Stomach (tissue), 19 donors: ENCODE measurements around the gene ZNF646. TPM values are rescaled to one million over a fixed set of nuclear protein-coding genes. Genes with fewer than 3 reads are reported as not detected.

Source experiments
- DNase-seq, 2 donors: peaks; one replicate each; pipeline versions ENCODE4 v3.0.0 to v3.0.0-alpha.2; 2013 to 2019
- H3K27ac ChIP-seq, 5 donors: fragments of 200-600 bp in 4 of 5; sonication (generic) in 4 of 5; one replicate each; pipeline ENCODE4 v1.5.1; 2013 to 2019; ENCODE audit warnings: mild to moderate bottlenecking in 1 of 5, moderate library complexity in 1 of 5
- H3K27me3 ChIP-seq, 3 donors: fragments of 200-600 bp; sonication (generic); one replicate each; pipeline ENCODE4 v1.5.1; 2017 to 2019; ENCODE audit warnings: mixed run types in 1 of 3
- H3K36me3 ChIP-seq, 4 donors: fragments of 200-600 bp; sonication (generic); 1 replicate in 3 of 4; 2 replicates in 1 of 4; pipeline ENCODE4 v1.5.1; 2016 to 2019
- H3K4me1 ChIP-seq, 4 donors: fragments of 200-600 bp; sonication (generic); one replicate each; pipeline ENCODE4 v1.5.1; 2016 to 2019
- H3K4me3 ChIP-seq, 4 donors: fragments of 200-600 bp; sonication (generic) in 3 of 4; one replicate each; pipeline ENCODE4 v1.5.1; 2016 to 2019; ENCODE audit warnings: mild to moderate bottlenecking in 1 of 4
- H3K9me3 ChIP-seq, 4 donors: fragments of 200-600 bp; sonication (generic); one replicate each; pipeline ENCODE4 v1.5.1; 2016 to 2019
- CTCF ChIP-seq, 7 experiments: fragments of 450-650 bp in 4 of 7; fragments of 200-600 bp in 3 of 7; sonication (generic) in 3 of 7; IDR thresholded peaks; one replicate each; pipeline ENCODE4 v1.5.1; 2016 to 2019; ENCODE audit warnings: antibody characterized with exemption in 7 of 7, control low read depth in 2 of 7, mild to moderate bottlenecking in 1 of 7
- EP300 ChIP-seq: sonication (generic); formaldehyde crosslinking; IDR thresholded peaks from one replicate; pipeline ENCODE4 v1.6.1; 2017; ENCODE audit warnings: antibody characterized with exemption
- POLR2A ChIP-seq, 4 donors: fragments of 450-650 bp; IDR thresholded peaks; one replicate each; pipeline ENCODE4 v1.6.1; 2016; ENCODE audit warnings: antibody characterized with exemption in 4 of 4, control low read depth in 2 of 4, mild to moderate bottlenecking in 1 of 4, moderate library complexity in 1 of 4
- POLR2AphosphoS5 ChIP-seq, 3 donors: sonication (generic); formaldehyde crosslinking; IDR thresholded peaks; one replicate each; pipeline ENCODE4 v1.6.1; 2016; ENCODE audit warnings: antibody characterized with exemption in 3 of 3
- WGBS, 5 donors: extraction: QIAGEN DNeasy Blood & Tissue Kit in 3 of 5; methylation state at CpG; one replicate each; pipeline versions ENCODE4 v1.1.5 to v1.1.7; 2013 to 2018; 5-methylcytosine and 5-hydroxymethylcytosine counted together
- intact Hi-C: fragments of 100-400 bp; cut with DNase I; formaldehyde crosslinking; loops from one replicate; pipeline ENCODE4 v1.15.1; 2023; ENCODE audit warnings: low total_unique reads
- long read RNA-seq, 10 donors: transcript quantifications; one replicate each; lab custom pipeline, GENCODE V29; 2026
- polyA plus RNA-seq, 3 donors: library from polyadenylated mRNA; stranded (reverse); fragments of 200-250 nt; gene quantifications; one replicate each; pipeline ENCODE4 v1.2.3, GENCODE V29; 2013
- total RNA-seq, 5 donors: library from RNA; depleted of rRNA; stranded (reverse); fragments of >200 nt; gene quantifications; one replicate each; pipeline versions ENCODE4 v1.1.0 to v1.2.3, GENCODE V29; 2014 to 2016
- donor health status: healthy with polysubstance abuse.
- donor health status: Bipolar disorder and iron deficiency.
- donor health status: healthy.

ZNF646 gene
- total RNA-seq (10 to 100 TPM in 2 of 5 donors, 1 to 10 TPM in 3; 6.7 to 13.4 (median 9.0) TPM), polyA plus RNA-seq (1 to 10 TPM; 2.1 to 5.0 (median 2.6) TPM)
- long read RNA-seq, donor 1, full-length matches to known transcripts = 4 of 4 reads
- long read RNA-seq, donor 1, partial matches to known transcripts = 0 of 4 reads
- long read RNA-seq, donor 1, other reads (novel, unspliced or antisense) = 0 of 4 reads
- long read RNA-seq, donor 2, full-length matches to known transcripts = 8 of 8 reads
- long read RNA-seq, donor 2, partial matches to known transcripts = 0 of 8 reads
- long read RNA-seq, donor 2, other reads (novel, unspliced or antisense) = 0 of 8 reads
- long read RNA-seq, donor 3, full-length matches to known transcripts = 5 of 5 reads
- long read RNA-seq, donor 3, partial matches to known transcripts = 0 of 5 reads
- long read RNA-seq, donor 3, other reads (novel, unspliced or antisense) = 0 of 5 reads
- long read RNA-seq, donor 4, full-length matches to known transcripts = 1 of 1 reads
- long read RNA-seq, donor 4, partial matches to known transcripts = 0 of 1 reads
- long read RNA-seq, donor 4, other reads (novel, unspliced or antisense) = 0 of 1 reads
- long read RNA-seq, donor 5, full-length matches to known transcripts = 13 of 107 reads
- long read RNA-seq, donor 5, partial matches to known transcripts = 78 of 107 reads
- long read RNA-seq, donor 5, other reads (novel, unspliced or antisense) = 16 of 107 reads
- long read RNA-seq, donor 6, full-length matches to known transcripts = 19 of 19 reads
- long read RNA-seq, donor 6, partial matches to known transcripts = 0 of 19 reads
- long read RNA-seq, donor 6, other reads (novel, unspliced or antisense) = 0 of 19 reads
- long read RNA-seq, donor 7, full-length matches to known transcripts = 14 of 19 reads
- long read RNA-seq, donor 7, partial matches to known transcripts = 5 of 19 reads
- long read RNA-seq, donor 7, other reads (novel, unspliced or antisense) = 0 of 19 reads
- long read RNA-seq, donor 8, full-length matches to known transcripts = 11 of 11 reads
- long read RNA-seq, donor 8, partial matches to known transcripts = 0 of 11 reads
- long read RNA-seq, donor 8, other reads (novel, unspliced or antisense) = 0 of 11 reads
- long read RNA-seq, donor 9, full-length matches to known transcripts = 10 of 10 reads
- long read RNA-seq, donor 9, partial matches to known transcripts = 0 of 10 reads
- long read RNA-seq, donor 9, other reads (novel, unspliced or antisense) = 0 of 10 reads
- long read RNA-seq, donor 10, full-length matches to known transcripts = 3 of 3 reads
- long read RNA-seq, donor 10, partial matches to known transcripts = 0 of 3 reads
- long read RNA-seq, donor 10, other reads (novel, unspliced or antisense) = 0 of 3 reads

- TF ChIP-seq POLR2AphosphoS5 (IDR thresholded peaks at IDR 0.05) (peak; percentile 78 to 95 (median 91)), EP300 (no peak)
- Histone ChIP-seq H3K9me3 (no peaks in the 10 kb centered on the region), H3K27ac (peak within 1 kb of the TSS; percentile 86 to 99 (median 97)), H3K4me3 (peak within 1 kb of the TSS; percentile 92 to 98 (median 94)), H3K27me3 (no peaks in the 10 kb centered on the region), H3K36me3 (peaks cover 31 to 33% (median 32%) of the 10 kb centered on the region in 4 donors), H3K4me1 (peaks cover 22 to 51% (median 37%) of the 10 kb centered on the region in 4 donors)
- 0 to 1% (median 0%) methylated on average over 28 to 48 of the region's 48 CpGs for WGBS, 5 donors
- DNase-seq = peak; percentile 99 to 100
- intact Hi-C loops = no loop called here
These were observed at the start of gene ZNF646, which contains the start of gene ZNF668 for GRCh38 chr16:31073970-31074813. TSS of gene ZNF646 (plus strand) at chr16:31074422. CDS start at chr16:31076325, 1,903 bp downstream. TSS of gene ZNF668 (minus strand) at chr16:31074240. CDS start at chr16:31064459, 9,781 bp downstream.

GRCh38 chr16:31025339-31025738 lies 48.9 kb upstream of the ZNF646 start:
- Histone ChIP-seq H3K27me3 (no peaks in the 10 kb centered on the region), H3K36me3 (no peaks in the 10 kb centered on the region), H3K4me1 (peaks cover 0 to 14% (median 4%) of the 10 kb centered on the region in 4 donors), H3K4me3 (no peak overlapping the region), H3K9me3 (no peaks in the 10 kb centered on the region), H3K27ac (no peak overlapping the region)
- 83 to 88% (median 86%) methylated on average over 5 of the region's 5 CpGs for WGBS, 5 donors
- intact Hi-C loops = no loop called here
- DNase-seq = no peak
- TF ChIP-seq POLR2AphosphoS5 (IDR thresholded peaks at IDR 0.05) (no peak), POLR2A (IDR thresholded peaks at IDR 0.05) (no peak), EP300 (no peak), CTCF (IDR thresholded peaks at IDR 0.05) (no peak)

GRCh38 chr16:31029272-31029671 lies 45.0 kb upstream of the ZNF646 start:
- WGBS, 5 donors = 72 to 88% (median 84%) methylated on average over 4 to 5 of the region's 5 CpGs
- Histone ChIP-seq H3K27me3 (no peaks in the 10 kb centered on the region), H3K9me3 (no peaks in the 10 kb centered on the region), H3K27ac (no peak overlapping the region), H3K4me1 (peaks cover under 1 to 16% (median 14%) of the 10 kb centered on the region in 4 donors), H3K4me3 (no peak overlapping the region), H3K36me3 (no peaks in the 10 kb centered on the region)
- TF ChIP-seq CTCF (IDR thresholded peaks at IDR 0.05) (no peak), EP300 (no peak), POLR2A (IDR thresholded peaks at IDR 0.05) (no peak), POLR2AphosphoS5 (IDR thresholded peaks at IDR 0.05) (no peak)
- no peak for DNase-seq
- intact Hi-C loops = no loop called here

- TF ChIP-seq POLR2A (IDR thresholded peaks at IDR 0.05) (no peak), POLR2AphosphoS5 (IDR thresholded peaks at IDR 0.05) (no peak), CTCF (IDR thresholded peaks at IDR 0.05) (no peak), EP300 (no peak)
- H3K9me3 ChIP-seq = no peaks in the 10 kb centered on the region
- 78 to 86% (median 82%) methylated on average over 4 of the region's 4 CpGs for WGBS, 5 donors
- DNase-seq = no peak
- peaks cover 5 to 35% (median 24%) of the 10 kb centered on the region in 4 donors for H3K4me1 ChIP-seq
- H3K4me3 ChIP-seq = no peak overlapping the region
- no peaks in the 10 kb centered on the region for H3K27me3 ChIP-seq
- peak overlapping the region in 1 of 5 donors; percentile 92 for H3K27ac ChIP-seq
- peaks cover 11 to 20% (median 18%) of the 10 kb centered on the region in 4 donors for H3K36me3 ChIP-seq
- intact Hi-C loops = no loop called here
These were observed 42.9 kb upstream of the ZNF646 start for GRCh38 chr16:31031276-31031675.
